ENCODE measurements around the gene SLC35B3.
"Not testable (repeated sequence)": the region's sequence is repeated elsewhere in the genome, so short reads cannot be mapped to it uniquely, and the experiment has no call there.

Gene SLC35B3

DNA sequence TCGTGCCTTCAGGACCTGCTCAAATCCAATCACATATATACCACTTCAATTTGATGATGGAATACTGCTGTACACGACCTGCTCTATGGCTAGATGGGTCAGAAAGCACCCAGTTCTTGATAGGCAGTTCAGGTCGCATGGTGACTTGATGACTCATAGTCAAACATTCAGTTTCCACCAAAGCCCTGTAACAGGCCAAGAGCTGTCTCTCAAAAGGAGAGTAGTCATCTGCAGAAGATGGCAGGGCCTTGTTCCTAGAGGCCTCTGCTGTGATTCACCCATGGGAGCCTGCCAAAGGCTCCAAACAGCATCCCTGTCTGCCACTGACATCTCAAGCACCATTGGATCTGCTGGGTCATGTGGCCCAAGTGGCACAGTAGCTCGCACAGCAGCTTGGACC, 29.4 kb downstream of the SLC35B3 start:
- DNase-seq = not testable (repeated sequence)

GRCh38 chr6:8402546-8402945, 32.8 kb downstream of the SLC35B3 start:
- DNase-seq = no peak

DNA sequence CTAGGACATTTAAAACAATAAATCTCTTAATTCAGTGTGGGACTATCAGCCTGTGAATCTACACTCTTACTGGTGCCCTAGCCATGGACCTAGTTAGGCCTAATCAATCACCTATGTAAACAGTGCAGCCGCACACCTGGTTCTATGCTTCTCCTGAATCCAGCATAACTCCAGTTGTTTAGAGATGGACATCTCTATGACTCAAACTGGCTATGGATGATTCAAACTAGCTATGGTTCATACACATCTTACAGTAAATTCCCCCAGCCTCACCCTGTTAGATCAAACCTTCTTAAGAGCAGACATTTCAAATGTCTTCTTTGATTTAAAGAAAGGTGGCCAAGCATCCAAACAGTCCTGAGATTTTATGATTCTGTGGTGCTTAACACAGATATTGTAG, 34.7 kb downstream of the SLC35B3 start:
- no peak for DNase-seq

DNA sequence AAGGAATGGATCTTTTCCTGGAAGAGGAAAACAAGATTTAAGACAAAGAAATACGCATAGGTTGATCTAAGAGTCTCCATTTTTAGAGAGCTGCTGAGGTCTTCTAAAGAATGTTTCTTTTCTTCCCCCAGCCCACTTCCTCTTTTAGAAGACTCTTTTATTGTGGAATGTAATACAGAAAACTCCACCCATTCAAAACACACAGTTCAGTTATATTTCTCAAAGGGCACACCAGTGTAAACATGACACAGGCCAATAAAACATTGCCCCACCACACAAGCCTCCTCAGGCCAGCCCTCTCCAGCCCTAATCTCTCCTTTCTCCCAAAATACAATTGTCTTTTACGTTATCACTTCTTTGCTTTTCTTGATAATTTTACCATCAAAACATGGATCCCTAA, 42.8 kb downstream of the SLC35B3 start:
- no peak for DNase-seq

DNA sequence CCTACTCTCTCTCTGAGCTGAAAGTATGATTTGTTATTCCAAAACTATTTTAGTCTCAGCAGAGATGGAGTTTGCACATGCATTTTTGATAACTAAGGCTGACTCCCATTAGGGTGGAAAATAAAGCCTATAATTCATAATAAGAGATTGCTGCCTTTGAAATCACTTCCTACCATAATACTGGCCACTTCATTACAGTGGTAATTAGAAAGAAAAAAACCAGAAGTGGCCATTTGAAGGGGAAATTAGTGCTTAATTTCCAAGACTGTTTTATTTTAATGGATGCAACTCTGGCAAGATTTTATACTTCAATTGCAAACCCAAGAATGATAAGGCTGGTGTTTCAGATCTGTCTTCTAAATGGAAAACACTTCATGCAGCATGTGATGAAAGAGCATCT, 43.4 kb downstream of the SLC35B3 start:
- no peak for DNase-seq

GRCh38 chr6:8389036-8389818, 46.1 kb downstream of the SLC35B3 start:
- DNase-seq = no peak

- DNase-seq = no peak
Measured at GRCh38 chr6:8387942-8388437, 47.4 kb downstream of the SLC35B3 start.

DNA sequence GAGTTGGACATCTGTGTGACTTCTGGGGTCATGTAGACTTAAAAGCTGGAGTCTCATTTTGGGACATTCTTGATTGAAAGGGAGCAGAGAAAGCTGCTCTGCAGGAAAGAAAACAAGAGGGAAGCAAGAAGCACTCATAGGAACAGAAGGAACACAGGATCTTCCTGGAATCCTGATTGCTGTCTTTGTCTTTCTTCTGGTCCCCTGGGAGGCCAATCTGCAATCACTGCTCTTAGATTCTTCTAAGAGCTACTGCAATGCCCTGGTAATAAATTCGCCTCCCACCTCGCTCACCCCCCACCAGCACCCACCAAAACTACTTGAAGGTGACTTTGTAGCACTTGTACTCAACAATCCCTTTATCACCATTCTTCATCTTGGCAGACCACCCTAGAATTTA, 51.8 kb downstream of the SLC35B3 start:
- DNase-seq = no peak

DNA sequence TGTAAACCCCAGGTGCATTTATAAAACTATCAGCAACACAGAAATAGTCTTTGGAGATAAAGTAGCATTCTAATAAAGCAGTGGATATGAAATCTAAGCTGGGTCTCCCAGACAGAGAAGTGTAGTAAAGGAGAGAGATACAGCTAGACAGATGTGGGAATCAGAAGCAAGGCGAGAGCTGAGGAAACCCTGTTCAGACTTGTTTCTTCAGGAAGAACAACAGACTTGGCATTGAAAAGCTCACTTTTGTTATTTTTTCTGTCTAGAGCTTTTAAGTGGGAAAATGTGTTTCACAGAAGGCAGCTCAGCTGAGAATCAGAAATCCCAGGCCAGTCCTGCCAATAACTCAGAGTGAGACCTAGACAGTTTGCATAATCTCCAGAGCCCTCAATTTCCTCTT, 52.9 kb downstream of the SLC35B3 start:
- no peak for DNase-seq

DNA sequence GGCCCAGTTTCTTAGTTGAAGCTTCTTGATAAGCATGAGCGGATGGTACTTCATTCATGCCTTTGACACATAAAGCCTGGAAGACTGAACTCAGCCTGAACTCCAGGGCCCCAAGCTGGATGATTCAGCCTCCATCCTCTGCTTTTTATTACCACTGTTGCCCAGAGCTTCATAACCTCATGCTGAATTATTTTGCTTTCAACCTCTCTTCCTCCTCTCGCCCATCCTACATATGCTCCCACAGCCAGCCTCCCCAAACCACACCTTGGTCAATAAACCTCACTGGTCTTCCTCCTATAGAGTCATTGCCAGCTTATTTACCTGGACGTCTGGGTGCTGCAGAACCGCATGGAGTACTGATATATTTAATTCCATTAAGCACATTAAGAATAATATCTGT, 59.4 kb downstream of the SLC35B3 start:
- DNase-seq = no peak
